ENCODE data around the gene MSH3.
"Not testable (repeated sequence)": the region's sequence is repeated elsewhere in the genome, so short reads cannot be mapped to it uniquely, and the experiment has no call there.

The MSH3 gene

GRCh38 chr5:80864109-80864508, 209.7 kb downstream of the MSH3 start:
- no peak for DNase-seq

DNA sequence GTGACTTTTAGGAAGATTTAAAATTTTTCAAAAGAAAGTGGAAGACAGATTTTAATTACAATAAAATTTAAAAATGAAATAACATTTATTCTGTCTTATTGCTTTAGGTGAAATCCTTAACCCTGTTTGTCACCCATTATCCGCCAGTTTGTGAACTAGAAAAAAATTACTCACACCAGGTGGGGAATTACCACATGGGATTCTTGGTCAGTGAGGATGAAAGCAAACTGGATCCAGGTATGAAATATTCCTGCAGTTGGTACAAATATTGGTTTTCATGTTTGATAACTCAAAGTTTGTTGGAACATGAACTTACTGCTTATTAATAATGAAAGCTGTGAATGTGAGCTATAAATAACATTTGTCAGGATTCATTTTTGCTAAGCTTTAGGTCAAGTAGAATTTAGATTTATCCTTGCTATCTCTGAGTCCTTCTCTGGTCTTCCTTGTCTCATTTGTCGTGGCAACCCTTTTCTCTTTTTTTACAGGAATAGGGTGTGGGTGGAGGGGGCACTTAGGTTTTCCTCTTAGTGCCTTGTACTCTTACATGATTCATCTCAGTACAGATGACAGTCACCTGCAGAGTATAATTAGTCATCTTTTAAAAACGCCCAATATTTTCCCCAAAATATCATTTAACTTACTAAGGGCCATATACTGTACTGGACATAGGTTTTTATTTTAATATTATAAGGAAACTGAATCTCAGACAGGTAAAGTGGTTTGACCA, 210.4 kb downstream of the MSH3 start:
- no peak for DNase-seq

GRCh38 chr5:80865551-80865950, 211.1 kb downstream of the MSH3 start:
- no peak for DNase-seq

DNA sequence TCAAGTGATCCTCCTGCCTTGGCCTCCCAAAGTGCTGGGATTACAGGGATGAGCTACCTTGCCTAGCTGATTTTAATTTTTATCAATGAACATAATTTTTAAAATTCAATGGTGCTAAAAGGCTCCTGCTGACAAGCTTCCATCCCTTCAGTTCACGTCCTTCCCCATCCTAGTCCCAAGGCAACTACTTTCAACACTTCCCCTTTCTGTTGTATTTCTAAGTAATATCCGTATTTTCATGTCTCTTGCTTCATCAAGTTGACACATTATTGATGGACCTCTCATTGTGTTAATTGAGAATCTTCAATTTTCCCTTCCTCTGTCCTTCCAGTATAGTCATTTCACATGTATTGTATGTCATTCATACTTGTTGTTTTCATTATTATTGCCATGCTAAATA, 211.9 kb downstream of the MSH3 start:
- no peak for DNase-seq

DNA sequence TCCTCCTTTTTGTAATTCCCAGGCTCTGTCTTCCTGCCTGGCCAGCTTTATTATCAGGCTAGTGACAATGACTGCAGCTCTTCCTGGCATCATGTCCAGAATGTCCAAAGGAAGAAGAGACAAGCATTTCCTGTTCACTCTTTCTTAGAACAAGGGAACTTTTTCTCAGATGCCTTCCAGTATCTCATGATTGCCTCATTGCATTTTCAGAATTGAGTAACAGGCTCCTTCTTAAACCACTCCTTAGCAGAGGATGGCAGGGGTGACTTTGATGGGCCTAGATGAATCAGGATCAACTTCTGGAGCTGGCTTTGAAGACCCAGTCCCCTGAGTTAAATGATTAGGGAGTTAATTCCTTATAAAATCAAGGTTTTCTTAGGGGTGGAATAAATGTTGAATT, 212.8 kb downstream of the MSH3 start:
- no peak for DNase-seq

DNA sequence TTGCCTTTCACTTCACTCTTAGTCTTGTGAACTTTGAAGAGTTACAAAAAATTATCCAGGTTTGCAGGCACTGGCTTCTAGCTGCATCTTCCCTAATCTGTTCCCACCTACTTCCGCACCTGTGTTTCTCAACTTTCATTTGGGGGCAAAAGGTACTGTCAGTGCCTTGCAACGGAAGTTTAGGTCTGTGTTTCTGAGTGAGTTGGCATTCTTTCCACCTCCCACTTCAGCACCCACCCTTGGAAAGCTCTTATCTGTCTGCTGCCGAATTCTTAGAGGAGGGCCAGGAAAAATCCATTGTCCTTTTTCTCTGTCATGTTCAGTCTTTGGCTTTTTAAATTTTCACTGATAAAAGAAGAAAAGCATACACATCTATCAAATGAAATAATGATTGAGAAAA, 216.0 kb downstream of the MSH3 start:
- no peak for DNase-seq

DNA sequence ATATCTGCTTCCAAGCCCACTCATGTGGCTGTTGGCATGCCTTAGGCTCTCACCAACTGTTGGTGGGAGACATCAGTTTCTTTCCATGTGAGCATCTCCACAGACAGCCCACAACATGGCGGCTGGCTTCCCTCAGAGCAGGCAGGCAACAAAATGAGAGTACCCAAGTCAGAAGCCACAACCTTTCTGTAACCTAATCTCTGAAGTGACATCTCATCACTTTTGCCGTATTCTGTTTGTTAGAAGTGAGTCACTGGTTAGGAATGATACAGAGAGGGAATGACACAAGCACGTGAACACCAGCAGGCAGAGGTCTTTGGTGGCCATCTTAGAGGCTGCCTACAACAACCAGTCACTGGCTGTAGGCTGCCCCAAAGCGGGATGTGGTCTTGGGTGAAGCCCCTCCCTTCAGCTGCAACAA, 217.1 kb downstream of the MSH3 start:
- DNase-seq, result no peak

- DNase-seq, result no peak
Measured at GRCh38 chr5:80874162-80874561, 219.7 kb downstream of the MSH3 start.

DNA sequence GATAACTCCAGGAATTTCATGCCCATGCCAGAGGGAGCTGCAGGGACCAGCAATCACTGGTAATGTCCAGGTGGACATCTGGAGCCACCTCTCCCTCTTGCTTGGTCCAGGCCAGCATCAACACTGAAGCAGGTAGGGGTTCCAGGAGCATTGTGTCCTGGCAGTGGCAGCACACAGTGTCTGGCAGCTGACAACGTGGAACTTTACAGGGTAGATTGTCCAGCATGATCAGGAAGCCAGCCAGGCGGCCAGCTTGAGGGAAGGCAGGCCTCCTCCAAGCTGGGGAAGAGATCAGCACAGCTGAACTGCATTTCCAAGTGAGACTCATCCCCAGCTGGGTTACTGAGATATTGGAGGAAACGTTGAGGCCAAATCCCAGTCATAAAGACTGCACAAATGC, 223.1 kb downstream of the MSH3 start:
- no peak for DNase-seq

GRCh38 chr5:80881726-80882125, 227.3 kb downstream of the MSH3 start:
- no peak for DNase-seq

DNA sequence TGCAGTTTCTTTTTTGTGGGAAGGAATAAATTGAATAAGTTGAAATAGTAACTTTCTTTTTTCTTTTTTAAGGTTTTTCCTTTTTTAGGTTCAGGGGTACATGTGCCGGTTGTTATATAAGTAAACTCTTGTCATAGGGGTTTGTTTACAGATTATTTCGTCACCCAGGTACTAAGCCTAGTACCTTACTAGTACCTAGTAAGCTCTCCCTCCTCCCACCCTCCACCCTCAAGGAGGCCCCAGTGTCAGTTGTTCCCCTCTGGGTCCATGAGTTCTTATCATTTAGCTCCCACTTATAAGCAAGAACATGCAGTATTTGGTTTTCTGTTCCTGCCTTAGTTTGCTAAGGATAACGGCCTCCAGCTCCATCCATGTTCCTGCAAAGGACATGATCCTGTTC, 228.9 kb downstream of the MSH3 start:
- not testable (repeated sequence) for DNase-seq

- DNase-seq, result no peak
Measured at GRCh38 chr5:80884086-80884813, 229.8 kb downstream of the MSH3 start.

DNA sequence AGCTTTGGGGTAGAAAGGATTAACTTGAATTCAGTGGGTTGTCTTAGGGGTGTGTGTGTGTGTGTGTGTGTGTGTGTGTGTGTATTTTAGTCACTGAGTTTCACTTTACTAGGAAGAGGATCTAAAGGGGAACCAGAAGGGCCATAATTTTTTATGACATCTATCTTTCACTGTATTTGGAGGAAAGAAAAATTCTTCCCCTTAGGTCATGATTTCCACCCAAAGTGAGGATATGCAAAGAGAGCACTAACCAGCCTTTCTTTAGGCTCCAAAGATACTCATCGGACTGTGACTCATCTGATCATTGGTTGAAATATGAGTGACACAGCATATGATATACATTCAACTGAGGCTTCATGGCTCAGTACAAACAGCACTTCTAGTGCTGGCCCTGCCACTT, 230.5 kb downstream of the MSH3 start:
- no peak for DNase-seq

DNA sequence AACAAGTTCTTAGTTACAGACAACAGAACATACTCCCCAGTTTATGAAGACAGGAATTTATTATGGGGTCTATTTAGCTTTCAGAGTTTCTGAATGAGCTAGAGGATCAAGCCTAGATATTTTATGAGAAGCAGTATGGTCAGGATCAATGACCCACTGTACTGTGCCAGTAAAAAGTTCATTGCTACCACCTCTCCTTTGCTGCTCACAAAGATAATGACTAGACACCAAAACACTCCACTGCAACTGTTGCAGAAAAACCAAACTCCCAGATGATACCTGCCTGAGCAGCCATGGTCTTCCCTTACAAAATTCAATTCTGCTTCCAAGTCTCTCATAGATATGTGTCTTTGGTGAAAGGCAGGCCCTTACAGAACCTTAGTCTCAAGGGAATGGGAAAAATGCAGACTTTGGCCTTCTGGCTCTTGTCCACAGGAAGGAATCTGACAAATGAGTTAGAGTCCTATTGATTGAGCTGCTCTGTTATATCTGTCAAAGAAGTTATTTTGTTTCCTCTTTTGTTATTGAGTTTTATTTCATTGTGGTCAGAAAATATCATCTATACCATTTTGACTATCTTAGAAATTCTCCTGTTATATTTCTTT, 231.0 kb downstream of the MSH3 start:
- DNase-seq, result no peak

DNA sequence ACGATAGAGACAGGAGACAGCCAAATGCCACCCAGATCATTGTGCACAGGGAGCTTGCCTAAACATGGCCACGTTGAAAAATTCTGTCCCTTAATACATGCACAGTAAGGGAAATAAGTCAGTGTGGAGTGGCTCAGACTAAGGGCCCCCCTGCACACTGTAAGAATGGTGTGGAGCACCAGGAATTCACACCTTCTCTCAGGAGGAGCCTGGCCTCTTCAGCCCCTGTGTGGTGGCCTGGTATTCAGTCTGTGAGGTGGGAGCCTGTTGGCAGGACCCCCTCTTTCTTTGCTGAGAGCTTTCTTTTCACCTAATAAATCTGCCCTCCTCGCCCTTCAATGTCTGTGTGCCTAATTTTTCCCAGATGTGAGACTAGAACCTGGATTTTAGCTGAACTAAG, 239.6 kb downstream of the MSH3 start:
- no peak for DNase-seq

GRCh38 chr5:80895523-80895922, 241.1 kb downstream of the MSH3 start:
- DNase-seq, result no peak

GRCh38 chr5:80902624-80903023, 248.2 kb downstream of the MSH3 start:
- not testable (repeated sequence) for DNase-seq

- DNase-seq, result no peak
Measured at GRCh38 chr5:80904533-80905187, 250.2 kb downstream of the MSH3 start.

- DNase-seq, result no peak
Measured at GRCh38 chr5:80905405-80905804, 251.0 kb downstream of the MSH3 start.

DNA sequence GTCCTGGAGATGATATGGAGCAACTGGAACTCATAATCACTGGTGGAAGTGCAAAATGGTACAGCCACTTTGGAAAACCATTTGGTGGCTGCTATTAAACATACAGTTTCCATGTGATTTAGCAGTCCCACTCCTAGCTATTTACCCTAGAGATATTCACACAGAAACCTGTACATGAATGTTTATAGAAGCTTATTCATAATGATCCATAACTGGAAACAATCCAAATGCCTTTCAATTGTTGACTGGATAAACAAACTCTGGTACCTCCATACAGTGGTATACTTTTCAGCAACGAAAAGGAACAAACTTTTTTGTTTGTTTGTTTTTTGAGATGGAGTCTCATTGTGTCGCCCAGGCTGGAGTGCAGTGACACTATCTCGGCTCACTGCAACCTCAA, 258.0 kb downstream of the MSH3 start:
- no peak for DNase-seq

DNA sequence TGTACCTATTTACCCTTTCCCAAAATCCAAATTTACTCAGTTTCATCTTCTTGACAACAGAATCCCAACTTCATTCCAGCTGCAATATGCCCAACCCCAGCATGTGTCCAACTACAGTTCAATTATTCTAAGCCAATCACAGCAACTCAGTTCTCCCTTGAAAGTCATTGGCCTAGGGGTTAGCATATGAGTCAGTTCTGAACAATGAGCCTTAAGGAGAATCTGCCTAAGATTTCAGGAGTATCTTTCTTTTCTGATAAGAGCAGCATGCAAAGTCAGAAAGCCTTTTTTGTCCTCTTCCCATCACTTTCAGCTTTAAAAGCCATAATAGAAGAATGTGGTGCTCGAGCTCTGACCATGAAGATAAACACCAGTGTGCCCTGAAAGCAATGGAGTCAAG, 261.3 kb downstream of the MSH3 start:
- DNase-seq, result no peak

GRCh38 chr5:80916676-80917075, 262.2 kb downstream of the MSH3 start:
- no peak for DNase-seq

DNA sequence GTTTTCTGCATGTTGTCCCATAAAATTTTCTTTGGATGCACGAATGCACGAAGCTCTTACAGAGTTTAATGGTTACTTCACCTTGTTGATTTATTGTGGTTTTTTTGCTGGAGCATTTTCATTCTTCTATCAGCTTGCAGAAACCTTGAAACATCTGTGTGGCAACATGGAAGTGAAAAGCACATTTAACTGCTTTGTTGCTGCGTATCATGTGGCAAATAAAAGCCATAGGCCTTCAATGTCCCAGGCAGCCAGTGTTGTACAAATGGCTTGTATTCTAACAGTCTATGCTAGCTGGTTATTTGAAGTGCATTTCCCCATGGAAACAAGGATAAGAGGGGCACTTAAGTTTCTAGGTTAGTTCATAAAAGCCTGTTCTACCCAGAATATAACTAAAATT, 263.2 kb downstream of the MSH3 start:
- DNase-seq, result no peak

Data from activated effector memory CD4-positive, alpha-beta T cell treated with anti-CD3 and anti-CD28 coated beads, Interleukin-2, amount 50 U/mL, for 16 hours (primary cell).